ENCODE results near the gene FAM131C.

- TF ChIP-seq RB1 (IDR thresholded peaks at IDR 0.05; ENCODE audit: borderline replicate concordance) (no peak), ZNF384 (IDR thresholded peaks at IDR 0.05; ENCODE audit: borderline replicate concordance, low read depth, low read length) (no peak), POLR2AphosphoS5 (IDR thresholded peaks at IDR 0.05; ENCODE audit: low read length) (no peak)
These were observed 44.5 kb upstream of the FAM131C start for GRCh38 chr1:16117936-16118335.

Data from GM12878 (cell line).